Ishikawa (cell line): ENCODE measurements around the gene PLA2G4A.

Experiments
- CEBPB ChIP-seq: IDR thresholded peaks from 2 replicates; pipeline ENCODE4 v1.6.1; 2012
- CREB1 ChIP-seq: IDR thresholded peaks from 2 replicates; pipeline ENCODE4 v1.6.1; 2012; ENCODE audit warnings: low read depth
- EGR1 ChIP-seq: IDR thresholded peaks from 2 replicates; pipeline ENCODE4 v1.6.1; 2012
- EP300 ChIP-seq: IDR thresholded peaks from 2 replicates; pipeline ENCODE4 v1.6.1; 2012; ENCODE audit warnings: borderline replicate concordance
- FOXM1 ChIP-seq: IDR thresholded peaks from 2 replicates; pipeline ENCODE4 v1.6.1; 2012; ENCODE audit warnings: low read depth, borderline replicate concordance
- MAX ChIP-seq: IDR thresholded peaks from 2 replicates; pipeline ENCODE4 v1.6.1; 2012
- NFIC ChIP-seq: IDR thresholded peaks from 2 replicates; pipeline ENCODE4 v1.6.1; 2012
- RAD21 ChIP-seq: IDR thresholded peaks from 2 replicates; pipeline ENCODE4 v1.6.1; 2012; ENCODE audit warnings: low read depth
- TAF1 ChIP-seq: IDR thresholded peaks from 2 replicates; pipeline ENCODE4 v1.6.1; 2012; ENCODE audit warnings: low read depth, mild to moderate bottlenecking
- TCF12 ChIP-seq: IDR thresholded peaks from 2 replicates; pipeline ENCODE4 v1.6.1; 2012; ENCODE audit warnings: low read depth
- TEAD4 ChIP-seq: IDR thresholded peaks from 2 replicates; pipeline ENCODE4 v1.6.1; 2012
- USF1 ChIP-seq: IDR thresholded peaks from 2 replicates; pipeline ENCODE4 v1.6.1; 2012
- YY1 ChIP-seq: IDR thresholded peaks from 2 replicates; pipeline ENCODE4 v1.6.1; 2012; ENCODE audit warnings: low read depth
- ZBTB7A ChIP-seq: IDR thresholded peaks from 2 replicates; pipeline ENCODE4 v1.6.1; 2012; ENCODE audit warnings: low read depth
- TF ChIP-seq, protein P1 (sequence below): IDR thresholded peaks from 2 replicates; pipeline ENCODE4 v1.6.1; 2012; ENCODE audit warnings: low read depth, mild to moderate bottlenecking

The PLA2G4A gene

DNA sequence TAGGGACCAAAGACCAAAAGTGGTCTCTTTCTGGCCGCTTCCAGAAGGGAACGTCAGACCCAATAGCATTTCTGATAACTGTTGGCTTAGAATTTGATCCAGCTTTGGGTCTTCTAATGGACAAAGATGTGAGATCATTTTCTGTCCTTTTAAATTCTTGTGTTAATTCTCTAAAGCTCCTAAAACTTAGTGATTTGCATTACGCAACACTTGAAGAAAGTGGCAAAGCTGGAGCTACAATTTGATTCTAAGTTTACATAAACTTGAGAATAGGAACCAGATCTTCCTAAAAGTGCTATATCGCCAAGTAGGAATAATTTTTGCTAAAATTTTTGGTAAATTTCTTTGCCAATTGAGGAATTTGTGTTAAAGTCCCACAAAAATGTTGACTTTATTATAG, 21.6 kb upstream of the PLA2G4A start:
- TF ChIP-seq CEBPB = 0 out of 2 replicates have a peak, but pooled peaks have one; percentile 26
- no peak for TF ChIP-seq TAF1

- TF ChIP-seq TCF12 = no peak
- no peak for TF ChIP-seq CEBPB
- no peak for TF ChIP-seq RAD21
- no peak for TF ChIP-seq NFIC
- no peak for TF ChIP-seq TEAD4
- TF ChIP-seq MAX = no peak
- no peak for TF ChIP-seq FOXM1
- TF ChIP-seq ZBTB7A = no peak
- no peak for TF ChIP-seq YY1
- TF ChIP-seq EP300 = no peak
- TF ChIP-seq CREB1 = no peak
- TF ChIP-seq, protein P1, sequence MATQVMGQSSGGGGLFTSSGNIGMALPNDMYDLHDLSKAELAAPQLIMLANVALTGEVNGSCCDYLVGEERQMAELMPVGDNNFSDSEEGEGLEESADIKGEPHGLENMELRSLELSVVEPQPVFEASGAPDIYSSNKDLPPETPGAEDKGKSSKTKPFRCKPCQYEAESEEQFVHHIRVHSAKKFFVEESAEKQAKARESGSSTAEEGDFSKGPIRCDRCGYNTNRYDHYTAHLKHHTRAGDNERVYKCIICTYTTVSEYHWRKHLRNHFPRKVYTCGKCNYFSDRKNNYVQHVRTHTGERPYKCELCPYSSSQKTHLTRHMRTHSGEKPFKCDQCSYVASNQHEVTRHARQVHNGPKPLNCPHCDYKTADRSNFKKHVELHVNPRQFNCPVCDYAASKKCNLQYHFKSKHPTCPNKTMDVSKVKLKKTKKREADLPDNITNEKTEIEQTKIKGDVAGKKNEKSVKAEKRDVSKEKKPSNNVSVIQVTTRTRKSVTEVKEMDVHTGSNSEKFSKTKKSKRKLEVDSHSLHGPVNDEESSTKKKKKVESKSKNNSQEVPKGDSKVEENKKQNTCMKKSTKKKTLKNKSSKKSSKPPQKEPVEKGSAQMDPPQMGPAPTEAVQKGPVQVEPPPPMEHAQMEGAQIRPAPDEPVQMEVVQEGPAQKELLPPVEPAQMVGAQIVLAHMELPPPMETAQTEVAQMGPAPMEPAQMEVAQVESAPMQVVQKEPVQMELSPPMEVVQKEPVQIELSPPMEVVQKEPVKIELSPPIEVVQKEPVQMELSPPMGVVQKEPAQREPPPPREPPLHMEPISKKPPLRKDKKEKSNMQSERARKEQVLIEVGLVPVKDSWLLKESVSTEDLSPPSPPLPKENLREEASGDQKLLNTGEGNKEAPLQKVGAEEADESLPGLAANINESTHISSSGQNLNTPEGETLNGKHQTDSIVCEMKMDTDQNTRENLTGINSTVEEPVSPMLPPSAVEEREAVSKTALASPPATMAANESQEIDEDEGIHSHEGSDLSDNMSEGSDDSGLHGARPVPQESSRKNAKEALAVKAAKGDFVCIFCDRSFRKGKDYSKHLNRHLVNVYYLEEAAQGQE = no peak
- no peak for TF ChIP-seq USF1
- no peak for TF ChIP-seq EGR1
Observed at GRCh38 chr1:186811892-186812291, 16.9 kb upstream of the PLA2G4A start.

- TF ChIP-seq FOXM1 = no peak
- TF ChIP-seq USF1 = no peak
- TF ChIP-seq YY1 = no peak
- no peak for TF ChIP-seq ZBTB7A
- no peak for TF ChIP-seq TCF12
- TF ChIP-seq EGR1 = no peak
- TF ChIP-seq NFIC = no peak
- TF ChIP-seq TAF1 = no peak
- no peak for TF ChIP-seq EP300
- TF ChIP-seq MAX = no peak
- TF ChIP-seq, protein P1 = no peak
- no peak for TF ChIP-seq RAD21
- TF ChIP-seq CEBPB = no peak
- no peak for TF ChIP-seq CREB1
- TF ChIP-seq TEAD4 = no peak
Observed at GRCh38 chr1:186812570-186812969, 16.2 kb upstream of the PLA2G4A start.

DNA sequence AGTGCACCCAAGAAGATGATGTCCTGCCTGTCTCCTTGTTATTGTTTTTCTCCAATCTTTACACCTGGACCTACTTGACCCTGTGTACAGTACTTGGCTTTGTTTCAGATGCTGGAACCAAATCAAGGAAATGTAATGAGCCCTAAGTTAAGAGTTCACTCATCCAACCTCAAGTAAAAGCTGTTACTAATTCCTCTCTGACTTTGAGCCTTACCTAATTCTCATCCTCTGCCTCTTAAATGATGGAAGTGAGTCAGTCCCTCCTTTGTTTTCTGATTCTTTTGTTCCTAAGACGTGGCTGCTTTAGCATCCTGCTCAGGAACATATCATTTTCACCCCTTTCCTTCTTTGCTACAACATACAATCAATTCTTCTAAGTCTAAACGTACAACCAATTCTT, 15.3 kb upstream of the PLA2G4A start:
- no peak for TF ChIP-seq CREB1
- no peak for TF ChIP-seq MAX
- no peak for TF ChIP-seq CEBPB
- no peak for TF ChIP-seq EP300
- no peak for TF ChIP-seq RAD21
- TF ChIP-seq FOXM1 = no peak
- TF ChIP-seq, protein P1 = no peak

GRCh38 chr1:186819126-186819525, 9.6 kb upstream of the PLA2G4A start:
- TF ChIP-seq, protein P1 = no peak
- no peak for TF ChIP-seq RAD21
- TF ChIP-seq TEAD4 = no peak
- no peak for TF ChIP-seq USF1
- TF ChIP-seq YY1 = no peak
- TF ChIP-seq MAX = no peak
- no peak for TF ChIP-seq EGR1
- TF ChIP-seq CEBPB = no peak
- no peak for TF ChIP-seq TAF1
- no peak for TF ChIP-seq ZBTB7A
- no peak for TF ChIP-seq NFIC
- no peak for TF ChIP-seq TCF12
- TF ChIP-seq CREB1 = no peak
- no peak for TF ChIP-seq EP300
- TF ChIP-seq FOXM1 = no peak
